ENCODE measurements around the gene MGST2. TPM values are rescaled to one million over a fixed set of nuclear protein-coding genes. Genes with fewer than 3 reads are reported as not detected.

The MGST2 gene
- total RNA-seq, 1 donor from 2014 or later, result 101 TPM

GRCh38 chr4:139725236-139725635 lies 59.6 kb downstream of the MGST2 start:
- ATAC-seq (no peak), DNase-seq (ENCODE audit: missing footprints) (no peak)
- intact Hi-C loops (cut with DNase I), result no loop called here

- intact Hi-C loops (cut with DNase I), result no loop called here
- DNase-seq (ENCODE audit: missing footprints) (no peak), ATAC-seq (no peak)
Observed at GRCh38 chr4:139726615-139727014, 61.0 kb downstream of the MGST2 start.

GRCh38 chr4:139728146-139728545 lies 62.5 kb downstream of the MGST2 start:
- DNase-seq (ENCODE audit: missing footprints), result no peak
- intact Hi-C loops (cut with DNase I), result no loop called here
- ATAC-seq, result no peak

GRCh38 chr4:139728840-139729239 lies 63.2 kb downstream of the MGST2 start:
- DNase-seq (ENCODE audit: missing footprints), result no peak
- no peak for ATAC-seq
- intact Hi-C loops (cut with DNase I), result no loop called here

- intact Hi-C loops (cut with DNase I), result loop anchor here (5.0 kb wide), 2 partner anchors 129 to 314 kb away; no protein-coding TSS in a partner anchor
- DNase-seq (ENCODE audit: missing footprints) (no peak), ATAC-seq (no peak)
Observed at GRCh38 chr4:139732991-139733570, 67.5 kb downstream of the MGST2 start.

GRCh38 chr4:139734201-139734874 lies 68.7 kb downstream of the MGST2 start:
- intact Hi-C loops (cut with DNase I), result loop anchor here (2.0 to 5.0 kb wide), 8 partner anchors 28 to 592 kb away; no protein-coding TSS in a partner anchor

GRCh38 chr4:139734875-139735380 lies 69.3 kb downstream of the MGST2 start:
- ATAC-seq (peak; percentile 95), DNase-seq (ENCODE audit: missing footprints) (peak; percentile 94)
- intact Hi-C loops (cut with DNase I), result loop anchor here (2.0 to 5.0 kb wide), 9 partner anchors 28 to 592 kb away; no protein-coding TSS in a partner anchor

More at GRCh38 chr4:139734201-139734874, 68.7 kb downstream of the MGST2 start:
- DNase-seq (ENCODE audit: missing footprints) (no peak), ATAC-seq (peak; percentile 33)

- intact Hi-C loops (cut with DNase I), result loop anchor here (2.0 to 5.0 kb wide), 7 partner anchors 27 to 591 kb away; no protein-coding TSS in a partner anchor
Observed at GRCh38 chr4:139735381-139736273, 70.0 kb downstream of the MGST2 start.

GRCh38 chr4:139736274-139736660 lies 70.6 kb downstream of the MGST2 start:
- intact Hi-C loops (cut with DNase I), result loop anchor here (5.0 kb wide), 1 partner anchor 186 kb away; no protein-coding TSS in a partner anchor
- ATAC-seq, result no peak
- DNase-seq (ENCODE audit: missing footprints), result no peak

More at GRCh38 chr4:139735381-139736273, 70.0 kb downstream of the MGST2 start:
- no peak for ATAC-seq
- DNase-seq (ENCODE audit: missing footprints), result peak; percentile 77

- no peak for ATAC-seq
- DNase-seq (ENCODE audit: missing footprints), result no peak
- intact Hi-C loops (cut with DNase I), result loop anchor here (5.0 kb wide), 1 partner anchor 186 kb away; no protein-coding TSS in a partner anchor
Observed at GRCh38 chr4:139736661-139737060, 71.0 kb downstream of the MGST2 start.

GRCh38 chr4:139738846-139739613 lies 73.4 kb downstream of the MGST2 start:
- ATAC-seq, result no peak
- intact Hi-C loops (cut with DNase I), result loop anchor here (5.0 kb wide), 1 partner anchor 183 kb away; no protein-coding TSS in a partner anchor
- DNase-seq (ENCODE audit: missing footprints), result no peak

- intact Hi-C loops (cut with DNase I), result loop anchor here (2.0 kb wide), 1 partner anchor 75 kb away; no protein-coding TSS in a partner anchor
- DNase-seq (ENCODE audit: missing footprints) (no peak), ATAC-seq (peak; percentile 67)
Observed at GRCh38 chr4:139740121-139740520, 74.5 kb downstream of the MGST2 start.

GRCh38 chr4:139740531-139741041 lies 75.0 kb downstream of the MGST2 start:
- ATAC-seq, result peak; percentile 94

GRCh38 chr4:139743027-139743426 lies 77.4 kb downstream of the MGST2 start:
- intact Hi-C loops (cut with DNase I), result no loop called here
- ATAC-seq (no peak), DNase-seq (ENCODE audit: missing footprints) (no peak)

More at GRCh38 chr4:139740531-139741041, 75.0 kb downstream of the MGST2 start:
- intact Hi-C loops (cut with DNase I), result loop anchor here (2.0 kb wide), 1 partner anchor 74 kb away; no protein-coding TSS in a partner anchor
- DNase-seq (ENCODE audit: missing footprints), result peak; percentile 83

- DNase-seq (ENCODE audit: missing footprints), result no peak
- intact Hi-C loops (cut with DNase I), result no loop called here
- no peak for ATAC-seq
Observed at GRCh38 chr4:139744232-139744631, 78.6 kb downstream of the MGST2 start.

GRCh38 chr4:139745111-139745639 lies 79.6 kb downstream of the MGST2 start:
- ATAC-seq, result no peak
- DNase-seq (ENCODE audit: missing footprints), result no peak
- intact Hi-C loops (cut with DNase I), result no loop called here

GRCh38 chr4:139746431-139747171 lies 81.0 kb downstream of the MGST2 start:
- DNase-seq (ENCODE audit: missing footprints) (no peak), ATAC-seq (no peak)
- intact Hi-C loops (cut with DNase I), result no loop called here

Measured in Right ventricle myocardium inferior (tissue), 1 donor.